GM06990 (cell line): ENCODE measurements around the gene CBY2.
A peak's percentile ranks its signal among the peaks of the same experiment; 100 is the strongest.

ENCODE experiments used
- DNase-seq: peaks from one replicate; pipeline ENCODE4 v3.0.0-alpha.2; 2011; ENCODE audit not compliant: insufficient read length; ENCODE audit errors: extremely low read depth
- H3K27me3 ChIP-seq: replicated peaks from 2 replicates; pipeline ENCODE4 v1.6.0; 2011; ENCODE audit warnings: low read length; ENCODE audit not compliant: control insufficient read depth, insufficient read depth
- H3K36me3 ChIP-seq: 2 replicates; pipeline ENCODE4 v1.5.1; 2011; ENCODE audit warnings: low read length; ENCODE audit not compliant: control insufficient read depth, insufficient read depth
- H3K4me3 ChIP-seq: replicated peaks from 2 replicates; pipeline ENCODE4 v1.5.1; 2011; ENCODE audit warnings: low read depth, mild to moderate bottlenecking, control low read depth, low read length
- TF ChIP-seq, protein P1 (sequence below): IDR thresholded peaks from 2 replicates; pipeline ENCODE4 v1.5.1; 2011; ENCODE audit warnings: low read length, control low read depth, mild to moderate bottlenecking, inconsistent platforms; ENCODE audit not compliant: insufficient read depth, poor library complexity, severe bottlenecking

CBY2 gene

GRCh38 chr13:45723798-45724197, 21.7 kb downstream of the CBY2 start:
- no peak for DNase-seq
- TF ChIP-seq, protein P1, sequence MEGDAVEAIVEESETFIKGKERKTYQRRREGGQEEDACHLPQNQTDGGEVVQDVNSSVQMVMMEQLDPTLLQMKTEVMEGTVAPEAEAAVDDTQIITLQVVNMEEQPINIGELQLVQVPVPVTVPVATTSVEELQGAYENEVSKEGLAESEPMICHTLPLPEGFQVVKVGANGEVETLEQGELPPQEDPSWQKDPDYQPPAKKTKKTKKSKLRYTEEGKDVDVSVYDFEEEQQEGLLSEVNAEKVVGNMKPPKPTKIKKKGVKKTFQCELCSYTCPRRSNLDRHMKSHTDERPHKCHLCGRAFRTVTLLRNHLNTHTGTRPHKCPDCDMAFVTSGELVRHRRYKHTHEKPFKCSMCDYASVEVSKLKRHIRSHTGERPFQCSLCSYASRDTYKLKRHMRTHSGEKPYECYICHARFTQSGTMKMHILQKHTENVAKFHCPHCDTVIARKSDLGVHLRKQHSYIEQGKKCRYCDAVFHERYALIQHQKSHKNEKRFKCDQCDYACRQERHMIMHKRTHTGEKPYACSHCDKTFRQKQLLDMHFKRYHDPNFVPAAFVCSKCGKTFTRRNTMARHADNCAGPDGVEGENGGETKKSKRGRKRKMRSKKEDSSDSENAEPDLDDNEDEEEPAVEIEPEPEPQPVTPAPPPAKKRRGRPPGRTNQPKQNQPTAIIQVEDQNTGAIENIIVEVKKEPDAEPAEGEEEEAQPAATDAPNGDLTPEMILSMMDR = no peak
- Histone ChIP-seq H3K36me3 (no peaks in the 10 kb centered on the region), H3K27me3 (no peaks in the 10 kb centered on the region), H3K4me3 (no peak overlapping the region)

DNA sequence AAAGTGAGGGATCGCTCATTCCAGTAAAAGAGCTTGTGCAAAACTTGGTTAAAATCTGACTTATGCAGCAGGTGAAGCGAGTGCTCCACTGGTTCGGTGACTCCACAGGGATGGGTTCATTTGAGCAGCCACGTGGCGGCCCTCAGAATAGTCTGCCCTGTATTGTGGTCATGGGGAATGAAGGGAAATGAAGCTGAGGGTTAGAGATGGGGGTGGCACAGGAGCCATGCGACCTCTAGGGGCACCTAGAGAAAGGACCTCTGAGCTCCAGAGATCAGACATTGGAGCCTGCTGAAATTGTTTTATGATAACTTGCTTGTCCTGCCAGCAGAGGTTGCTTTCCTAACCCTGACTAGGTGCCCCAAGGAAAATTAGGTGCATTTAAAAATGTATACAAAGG, 26.6 kb downstream of the CBY2 start:
- Histone ChIP-seq H3K4me3 (no peak overlapping the region), H3K27me3 (no peaks in the 10 kb centered on the region), H3K36me3 (no peaks in the 10 kb centered on the region)
- DNase-seq = no peak
- TF ChIP-seq, protein P1 = peak; percentile 89

DNA sequence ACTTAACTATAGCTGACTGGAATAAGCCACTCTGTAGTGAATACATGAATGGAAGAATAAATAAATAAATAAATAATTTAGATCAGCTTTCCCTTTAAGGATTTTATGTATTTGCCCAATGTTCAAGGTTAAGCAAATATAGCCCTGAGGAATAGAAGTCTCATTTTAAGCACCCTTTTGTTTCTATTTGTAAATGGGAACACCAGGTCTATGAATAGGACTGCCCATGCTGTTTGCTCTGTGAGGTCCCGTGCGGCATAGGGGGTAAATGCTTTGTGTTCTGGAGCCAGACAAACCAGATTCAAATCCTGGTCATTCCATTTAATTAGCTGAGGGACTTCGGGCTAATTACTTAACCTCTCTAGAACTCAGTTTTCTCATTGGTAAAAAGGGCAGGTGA, 29.3 kb downstream of the CBY2 start:
- Histone ChIP-seq H3K4me3 (no peak overlapping the region), H3K27me3 (0 out of 2 replicates have a peak, but pooled peaks cover 1% of the 10 kb centered on the region), H3K36me3 (no peaks in the 10 kb centered on the region)
- TF ChIP-seq, protein P1 = no peak
- DNase-seq = no peak

- 0 out of 2 replicates have a peak, but pooled peaks cover 1% of the 10 kb centered on the region for H3K27me3 ChIP-seq
- H3K4me3 ChIP-seq = no peak overlapping the region
- no peaks in the 10 kb centered on the region for H3K36me3 ChIP-seq
- no peak for DNase-seq
- TF ChIP-seq, protein P1 = no peak
Measured at GRCh38 chr13:45732916-45733315, 30.8 kb downstream of the CBY2 start.

- TF ChIP-seq, protein P1 = no peak
- 0 out of 2 replicates have a peak, but pooled peaks cover 1% of the 10 kb centered on the region for H3K27me3 ChIP-seq
- H3K36me3 ChIP-seq = no peaks in the 10 kb centered on the region
- H3K4me3 ChIP-seq = no peak overlapping the region
- no peak for DNase-seq
Measured at GRCh38 chr13:45733361-45733760, 31.2 kb downstream of the CBY2 start.

GRCh38 chr13:45737571-45738017, 35.5 kb downstream of the CBY2 start:
- Histone ChIP-seq H3K27me3 (peaks cover 1% of the 10 kb centered on the region; the same call in 1 of the 2 replicates), H3K36me3 (no peaks in the 10 kb centered on the region), H3K4me3 (no peak overlapping the region)
- TF ChIP-seq, protein P1 = peak; percentile 44
- no peak for DNase-seq
